Transverse colon (tissue), 3 donors: ENCODE measurements around the gene NT5C3B.

ENCODE experiments used
- POLR2A ChIP-seq: fragments of 450-650 bp; IDR thresholded peaks from one replicate; pipeline ENCODE4 v1.6.1; 2016; ENCODE audit warnings: antibody characterized with exemption, mild to moderate bottlenecking, moderate library complexity
- TF ChIP-seq, protein P1 (sequence below), 5 experiments: fragments of 200-600 bp in 3 of 5; fragments of 450-650 bp in 2 of 5; sonication (generic) in 3 of 5; IDR thresholded peaks; 1 replicate in 2 of 5; 2 replicates in 3 of 5; pipeline ENCODE4 v1.5.1; 2016 to 2017; ENCODE audit warnings: antibody characterized with exemption in 5 of 5, inconsistent platforms in 3 of 5, mild to moderate bottlenecking in 2 of 5, moderate library complexity in 1 of 5

DNA sequence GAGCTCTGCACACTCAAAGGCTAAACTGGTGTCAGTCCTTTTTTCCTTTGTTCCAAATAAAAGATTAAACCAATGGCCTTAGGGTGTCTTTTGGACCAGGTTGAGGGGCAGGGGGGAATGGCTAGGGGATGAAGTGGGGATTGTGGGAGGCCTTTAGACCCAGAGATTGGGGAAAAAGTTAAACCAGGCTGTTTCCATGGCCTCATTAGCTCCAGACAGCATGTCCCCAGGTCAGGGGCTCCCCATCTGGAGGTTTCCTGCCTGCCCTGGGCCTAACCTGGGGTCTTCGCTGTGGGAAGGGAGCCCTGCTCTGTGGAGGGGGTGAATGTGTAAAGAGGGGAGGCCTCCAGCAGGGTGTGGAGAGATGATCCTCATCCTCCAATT lies 12.9 kb downstream of the NT5C3B start:
- TF ChIP-seq, protein P1, sequence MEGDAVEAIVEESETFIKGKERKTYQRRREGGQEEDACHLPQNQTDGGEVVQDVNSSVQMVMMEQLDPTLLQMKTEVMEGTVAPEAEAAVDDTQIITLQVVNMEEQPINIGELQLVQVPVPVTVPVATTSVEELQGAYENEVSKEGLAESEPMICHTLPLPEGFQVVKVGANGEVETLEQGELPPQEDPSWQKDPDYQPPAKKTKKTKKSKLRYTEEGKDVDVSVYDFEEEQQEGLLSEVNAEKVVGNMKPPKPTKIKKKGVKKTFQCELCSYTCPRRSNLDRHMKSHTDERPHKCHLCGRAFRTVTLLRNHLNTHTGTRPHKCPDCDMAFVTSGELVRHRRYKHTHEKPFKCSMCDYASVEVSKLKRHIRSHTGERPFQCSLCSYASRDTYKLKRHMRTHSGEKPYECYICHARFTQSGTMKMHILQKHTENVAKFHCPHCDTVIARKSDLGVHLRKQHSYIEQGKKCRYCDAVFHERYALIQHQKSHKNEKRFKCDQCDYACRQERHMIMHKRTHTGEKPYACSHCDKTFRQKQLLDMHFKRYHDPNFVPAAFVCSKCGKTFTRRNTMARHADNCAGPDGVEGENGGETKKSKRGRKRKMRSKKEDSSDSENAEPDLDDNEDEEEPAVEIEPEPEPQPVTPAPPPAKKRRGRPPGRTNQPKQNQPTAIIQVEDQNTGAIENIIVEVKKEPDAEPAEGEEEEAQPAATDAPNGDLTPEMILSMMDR (IDR thresholded peaks at IDR 0.05): no peak
- no peak for TF ChIP-seq POLR2A
